ENCODE results near the gene RTN4R. TPM values are rescaled to one million over a fixed set of nuclear protein-coding genes. Genes with fewer than 3 reads are reported as not detected.
"Not testable (repeated sequence)": the region's sequence is repeated elsewhere in the genome, so short reads cannot be mapped to it uniquely, and the experiment has no call there.

The RTN4R gene
- total RNA-seq, 1 experiment from 2014 or later = 19.0 TPM

- DNase-seq (ENCODE audit: low read depth, low spot score); H3K4me1 ChIP-seq (ENCODE audit: control insufficient read depth in 1 of 2, insufficient read depth in 2 of 2, low read length in 2 of 2); BruUV-seq (replicated peaks); H4K20me1 ChIP-seq (ENCODE audit: insufficient read depth); H3K9me2 ChIP-seq (ENCODE audit: insufficient read depth); CTCF ChIA-PET; H3K9ac ChIP-seq (ENCODE audit: low read length); H3K36me3 ChIP-seq (ENCODE audit: control insufficient read depth in 1 of 2, insufficient read depth in 2 of 2, low read length in 2 of 2); ATAC-seq; H3K79me2 ChIP-seq (ENCODE audit: insufficient read depth, low read length); H3K9me3 ChIP-seq (ENCODE audit: control insufficient read depth in 1 of 2, insufficient read depth in 1 of 2, low read depth in 1 of 2, low read length in 2 of 2); H2AFZ ChIP-seq (ENCODE audit: low read depth, low read length, poor library complexity, severe bottlenecking); POLR2A ChIA-PET; H3K4me2 ChIP-seq (ENCODE audit: low read length); intact Hi-C loops (cut with micrococcal nuclease); H3K27me3 ChIP-seq (ENCODE audit: insufficient read depth, low read length); H3K4me3 ChIP-seq (replicated peaks in 1 of 2; ENCODE audit: low read depth in 1 of 2, low read length in 2 of 2); RAD21 ChIA-PET (ENCODE audit: low non-redundant PET in 1 of 2, low total read pairs in 2 of 2, uncharacterized antibody in 2 of 2, unreplicated experiment in 2 of 2); H3K27ac ChIP-seq (ENCODE audit: low read depth, low read length): not testable (repeated sequence)
Observed at GRCh38 chr22:20305230-20305893, 37.2 kb upstream of the RTN4R start.

- Histone ChIP-seq H2AFZ (ENCODE audit: low read depth, low read length, poor library complexity, severe bottlenecking) (no peak overlapping the region), H3K4me1 (ENCODE audit: control insufficient read depth in 1 of 2, insufficient read depth in 2 of 2, low read length in 2 of 2) (peaks cover 3 to 7% of the 10 kb centered on the region in 2 experiments; a peak in 3 of 4 replicates), H3K27me3 (ENCODE audit: insufficient read depth, low read length) (no peaks in the 10 kb centered on the region), H3K4me2 (ENCODE audit: low read length) (no peak overlapping the region), H3K79me2 (ENCODE audit: insufficient read depth, low read length) (no peaks in the 10 kb centered on the region), H3K36me3 (ENCODE audit: control insufficient read depth in 1 of 2, insufficient read depth in 2 of 2, low read length in 2 of 2) (no peaks in the 10 kb centered on the region), H4K20me1 (ENCODE audit: insufficient read depth) (no peaks in the 10 kb centered on the region), H3K9me2 (ENCODE audit: insufficient read depth) (no peaks in the 10 kb centered on the region), H3K9ac (ENCODE audit: low read length) (no peak overlapping the region), H3K9me3 (ENCODE audit: control insufficient read depth in 1 of 2, insufficient read depth in 1 of 2, low read depth in 1 of 2, low read length in 2 of 2) (no peaks in the 10 kb centered on the region), H3K27ac (ENCODE audit: low read depth, low read length) (no peak overlapping the region), H3K4me3 (replicated peaks in 1 of 2; ENCODE audit: low read depth in 1 of 2, low read length in 2 of 2) (no peak overlapping the region)
- DNase-seq (ENCODE audit: low read depth, low spot score) = no peak
- CTCF ChIA-PET = no interaction called here
- intact Hi-C loops (cut with micrococcal nuclease) = no loop called here
- POLR2A ChIA-PET = no interaction called here
- BruUV-seq (replicated peaks) = no TSS peak
- TF ChIP-seq REST (IDR thresholded peaks at IDR 0.05; ENCODE audit: low read depth) = no peak
- no peak for TF ChIP-seq SP1 (IDR thresholded peaks at IDR 0.05; ENCODE audit: low read depth)
- TF ChIP-seq EZH2 (IDR thresholded peaks at IDR 0.05) = no peak
- TF ChIP-seq CEBPB (IDR thresholded peaks at IDR 0.05; ENCODE audit: low read depth) = no peak
- TF ChIP-seq SRF (IDR thresholded peaks at IDR 0.05; ENCODE audit: low read depth) = no peak
- no peak for TF ChIP-seq TCF7L2 (IDR thresholded peaks at IDR 0.05; ENCODE audit: borderline replicate concordance, extremely low read depth, insufficient read depth, insufficient read length)
- no peak for TF ChIP-seq YY1 (IDR thresholded peaks at IDR 0.05; ENCODE audit: extremely low read depth, insufficient replicate concordance, low read depth, low read length)
- no peak for TF ChIP-seq EZH2phosphoT487 (IDR thresholded peaks at IDR 0.05; ENCODE audit: borderline replicate concordance)
- no peak for TF ChIP-seq SIN3A (IDR thresholded peaks at IDR 0.05; ENCODE audit: low read depth)
- TF ChIP-seq EGR1 (IDR thresholded peaks at IDR 0.05; ENCODE audit: low read depth) = no peak
- TF ChIP-seq POLR2AphosphoS5 (IDR thresholded peaks at IDR 0.05; ENCODE audit: low read depth, low read length) = no peak
- TF ChIP-seq ZBTB33 (IDR thresholded peaks at IDR 0.05; ENCODE audit: extremely low read depth, insufficient replicate concordance, low read length) = no peak
- TF ChIP-seq RAD21 (IDR thresholded peaks at IDR 0.05; ENCODE audit: low read depth) = no peak
- no peak for TF ChIP-seq ELF1 (IDR thresholded peaks at IDR 0.05; ENCODE audit: borderline replicate concordance, low read depth)
- no peak for TF ChIP-seq FOSL1 (IDR thresholded peaks at IDR 0.05; ENCODE audit: low read depth)
- RAD21 ChIA-PET (ENCODE audit: low non-redundant PET in 1 of 2, low total read pairs in 2 of 2, uncharacterized antibody in 2 of 2, unreplicated experiment in 2 of 2) = no interaction called here
- no peak for ATAC-seq
Observed at GRCh38 chr22:20304646-20305045, 36.5 kb upstream of the RTN4R start.

Measured in HCT116 (cell line).